ENCODE data around the gene POLD3.

DNA sequence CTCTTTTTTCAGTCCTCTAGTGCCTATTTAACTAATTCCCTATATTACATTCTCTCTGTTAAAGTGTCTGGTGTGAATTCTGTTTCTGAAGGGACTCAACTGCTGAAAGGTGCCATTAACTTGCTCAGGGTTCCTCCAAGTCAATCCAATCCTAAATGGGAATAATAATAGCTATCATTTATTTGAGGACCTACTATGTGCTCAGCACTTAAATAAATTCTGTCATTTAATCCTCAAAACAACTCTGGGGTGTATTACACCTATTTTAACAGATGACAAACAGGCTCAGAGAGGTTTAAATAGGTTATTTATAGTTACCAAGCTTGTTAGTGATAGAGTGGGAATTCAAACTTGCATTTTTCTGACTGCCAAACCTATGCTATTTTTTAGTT, 40.6 kb upstream of the POLD3 start:
- TF ChIP-seq, protein P1, sequence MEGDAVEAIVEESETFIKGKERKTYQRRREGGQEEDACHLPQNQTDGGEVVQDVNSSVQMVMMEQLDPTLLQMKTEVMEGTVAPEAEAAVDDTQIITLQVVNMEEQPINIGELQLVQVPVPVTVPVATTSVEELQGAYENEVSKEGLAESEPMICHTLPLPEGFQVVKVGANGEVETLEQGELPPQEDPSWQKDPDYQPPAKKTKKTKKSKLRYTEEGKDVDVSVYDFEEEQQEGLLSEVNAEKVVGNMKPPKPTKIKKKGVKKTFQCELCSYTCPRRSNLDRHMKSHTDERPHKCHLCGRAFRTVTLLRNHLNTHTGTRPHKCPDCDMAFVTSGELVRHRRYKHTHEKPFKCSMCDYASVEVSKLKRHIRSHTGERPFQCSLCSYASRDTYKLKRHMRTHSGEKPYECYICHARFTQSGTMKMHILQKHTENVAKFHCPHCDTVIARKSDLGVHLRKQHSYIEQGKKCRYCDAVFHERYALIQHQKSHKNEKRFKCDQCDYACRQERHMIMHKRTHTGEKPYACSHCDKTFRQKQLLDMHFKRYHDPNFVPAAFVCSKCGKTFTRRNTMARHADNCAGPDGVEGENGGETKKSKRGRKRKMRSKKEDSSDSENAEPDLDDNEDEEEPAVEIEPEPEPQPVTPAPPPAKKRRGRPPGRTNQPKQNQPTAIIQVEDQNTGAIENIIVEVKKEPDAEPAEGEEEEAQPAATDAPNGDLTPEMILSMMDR (IDR thresholded peaks at IDR 0.05) = no peak
- no peak for TF ChIP-seq POLR2A (IDR thresholded peaks at IDR 0.05)
